Hematopoietic multipotent progenitor cell treated with erythropoietin and hydrocortisone succinate and interleukin-3 and kit ligand, for 4 days (in vitro differentiated cells): ENCODE measurements around the gene MIOX.
"Not testable (repeated sequence)": the region's sequence is repeated elsewhere in the genome, so short reads cannot be mapped to it uniquely, and the experiment has no call there.

Experiments used
- DNase-seq: peaks from one replicate; pipeline ENCODE4 v3.0.0-alpha.2; 2015

Gene MIOX

DNA sequence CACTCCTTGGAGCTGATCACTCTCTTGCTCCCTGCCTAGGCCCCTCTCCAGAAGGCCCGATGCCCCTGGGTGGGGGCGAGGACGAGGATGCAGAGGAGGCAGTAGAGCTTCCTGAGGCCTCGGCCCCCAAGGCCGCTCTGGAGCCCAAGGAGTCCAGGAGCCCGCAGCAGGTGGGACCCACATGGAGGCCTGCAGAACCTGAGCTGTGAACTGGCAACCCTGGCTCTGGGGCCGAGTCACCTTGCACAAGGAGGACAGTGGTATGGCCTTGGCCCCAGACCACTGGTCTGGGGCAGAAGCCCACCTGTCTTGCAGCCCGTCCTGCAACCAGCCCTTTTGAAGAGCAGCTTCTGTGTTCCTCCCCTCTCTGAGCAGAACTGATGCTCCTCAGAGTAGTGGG, 32.5 kb downstream of the MIOX start:
- DNase-seq, result no peak

DNA sequence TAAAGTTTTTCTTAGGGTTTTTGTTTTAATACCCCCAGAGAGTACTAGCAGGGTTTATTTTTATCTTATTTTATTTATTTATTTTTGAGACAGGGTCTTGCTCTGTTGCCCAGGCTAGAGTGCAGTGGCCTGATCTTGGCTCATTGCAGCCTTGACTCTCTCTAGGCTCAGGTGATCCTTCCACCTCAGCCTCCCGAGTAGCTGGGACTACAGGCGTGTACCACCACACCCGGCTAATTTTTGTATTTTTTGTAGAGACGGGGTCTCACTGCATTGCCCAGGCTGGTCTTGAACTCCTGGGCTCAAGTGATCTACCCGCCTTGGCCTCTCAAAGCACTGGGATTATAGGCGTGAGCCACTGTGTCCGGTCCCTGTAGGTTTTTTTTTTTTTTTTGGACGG, 33.5 kb downstream of the MIOX start:
- not testable (repeated sequence) for DNase-seq

DNA sequence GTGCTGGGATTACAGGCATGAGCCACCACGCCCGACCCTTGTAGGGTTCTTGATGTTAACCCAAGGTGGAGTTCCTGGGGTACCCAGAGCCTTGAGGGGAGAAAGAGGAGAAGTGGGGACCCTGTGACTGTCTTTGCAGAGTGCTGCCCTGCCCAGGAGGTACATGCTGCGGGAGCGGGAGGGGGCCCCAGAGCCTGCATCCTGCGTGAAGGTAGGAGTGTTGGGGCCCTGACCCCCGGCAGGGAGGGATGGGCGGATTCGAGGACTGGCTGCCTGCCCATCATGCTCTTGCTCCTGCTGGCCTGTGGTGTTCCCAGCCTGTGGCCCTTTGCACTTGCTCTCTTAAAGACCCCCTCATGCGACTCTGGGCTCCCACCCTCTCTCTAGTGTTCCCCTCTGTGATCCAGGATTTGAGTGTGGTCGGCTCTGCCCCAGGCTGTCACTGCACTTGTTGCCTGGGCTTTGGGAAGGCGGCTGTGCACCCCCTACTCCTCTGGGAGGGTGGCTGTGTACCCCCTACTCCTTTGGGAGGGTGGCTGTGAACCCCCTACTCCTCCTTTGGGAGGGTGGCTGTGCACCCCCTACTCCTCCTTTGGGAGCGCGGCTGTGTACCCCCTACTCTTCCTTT, 34.3 kb downstream of the MIOX start:
- no peak for DNase-seq

DNA sequence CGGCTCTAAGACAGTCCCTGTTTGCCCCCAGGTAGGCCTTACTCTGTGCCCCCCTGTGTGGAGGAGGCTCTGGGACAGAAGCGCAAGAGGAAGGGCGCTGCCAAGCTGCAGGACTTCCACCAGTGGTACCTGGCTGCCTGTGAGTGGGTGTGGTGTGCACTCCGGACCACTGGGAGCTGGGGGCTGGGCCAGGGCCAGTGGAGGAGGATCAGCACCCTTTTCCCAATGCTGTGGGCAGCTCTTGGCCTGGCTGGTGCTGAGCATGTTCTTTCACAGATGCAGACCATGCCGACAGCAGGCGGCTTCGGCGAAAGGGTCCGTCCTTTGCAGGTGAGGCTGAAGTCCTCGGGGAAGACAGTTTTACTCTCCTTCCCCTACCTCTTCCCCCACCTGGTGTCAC, 35.1 kb downstream of the MIOX start:
- DNase-seq, result no peak

DNA sequence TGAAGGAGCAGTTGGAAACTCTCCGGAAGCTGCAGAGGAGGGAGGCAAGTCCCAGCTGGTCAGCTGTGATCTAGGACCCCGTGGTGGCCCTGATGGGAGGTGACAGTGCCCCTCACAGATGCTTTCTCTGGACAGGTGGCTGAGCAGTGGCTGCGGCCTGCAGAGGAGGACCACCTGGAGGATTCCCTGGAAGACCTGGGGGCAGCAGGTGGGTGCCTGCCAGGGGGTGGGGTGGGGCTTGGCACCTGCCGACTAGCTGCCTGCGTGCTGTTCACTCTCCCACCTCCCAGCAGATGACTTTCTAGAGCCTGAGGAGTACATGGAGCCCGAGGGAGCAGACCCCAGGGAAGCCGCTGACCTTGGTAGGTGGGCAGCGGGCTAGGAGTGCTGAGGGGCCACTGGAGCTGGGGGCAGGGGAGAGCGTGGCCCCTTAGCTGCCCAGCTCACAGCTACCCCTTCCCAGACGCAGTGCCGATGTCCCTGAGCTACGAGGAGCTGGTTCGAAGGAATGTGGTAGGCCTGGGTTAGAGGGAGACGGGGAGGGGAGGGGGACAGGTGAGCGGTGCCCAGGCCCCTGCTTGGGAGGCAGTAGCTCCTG, 35.6 kb downstream of the MIOX start:
- no peak for DNase-seq

DNA sequence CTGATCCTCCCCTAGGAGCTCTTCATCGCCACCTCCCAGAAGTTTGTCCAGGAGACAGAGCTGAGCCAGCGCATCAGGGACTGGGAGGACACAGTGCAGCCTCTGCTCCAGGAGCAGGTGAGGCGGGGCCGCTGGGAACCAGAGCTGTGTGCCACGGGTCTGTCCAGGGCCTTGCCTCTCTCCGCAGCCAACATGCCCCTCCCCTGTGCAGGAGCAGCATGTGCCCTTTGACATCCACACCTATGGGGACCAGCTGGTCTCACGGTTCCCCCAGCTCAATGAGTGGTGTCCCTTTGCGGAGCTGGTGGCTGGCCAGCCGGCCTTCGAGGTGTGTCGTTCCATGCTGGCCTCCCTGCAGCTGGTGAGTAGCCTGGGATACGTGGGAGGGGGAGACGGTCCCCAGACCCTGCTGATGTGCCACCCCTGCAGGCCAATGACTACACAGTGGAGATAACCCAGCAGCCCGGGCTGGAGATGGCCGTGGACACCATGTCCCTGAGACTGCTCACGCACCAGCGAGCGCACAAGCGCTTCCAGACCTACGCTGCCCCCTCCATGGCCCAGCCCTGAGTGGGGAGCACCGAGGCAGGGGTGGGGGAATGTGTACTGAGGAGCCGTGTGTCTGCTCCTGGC, 36.3 kb downstream of the MIOX start:
- DNase-seq, result no peak

DNA sequence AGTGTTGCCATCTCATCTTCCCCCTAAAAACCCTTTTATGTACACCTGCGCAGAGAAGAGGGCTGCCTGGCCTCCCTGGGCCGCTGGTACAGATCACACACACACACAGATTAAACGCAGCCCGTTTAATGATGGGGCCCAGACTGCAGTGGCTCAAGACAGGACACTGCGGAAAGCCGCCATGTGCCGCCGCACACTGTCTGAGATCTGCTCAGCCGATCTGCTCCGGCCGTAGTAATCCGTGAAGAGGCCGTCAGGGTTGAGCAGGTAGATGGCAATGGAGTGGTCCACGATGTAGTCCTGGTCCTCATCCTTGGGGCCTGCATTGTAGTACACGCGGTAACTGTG, 36.8 kb downstream of the MIOX start:
- no peak for DNase-seq

DNA sequence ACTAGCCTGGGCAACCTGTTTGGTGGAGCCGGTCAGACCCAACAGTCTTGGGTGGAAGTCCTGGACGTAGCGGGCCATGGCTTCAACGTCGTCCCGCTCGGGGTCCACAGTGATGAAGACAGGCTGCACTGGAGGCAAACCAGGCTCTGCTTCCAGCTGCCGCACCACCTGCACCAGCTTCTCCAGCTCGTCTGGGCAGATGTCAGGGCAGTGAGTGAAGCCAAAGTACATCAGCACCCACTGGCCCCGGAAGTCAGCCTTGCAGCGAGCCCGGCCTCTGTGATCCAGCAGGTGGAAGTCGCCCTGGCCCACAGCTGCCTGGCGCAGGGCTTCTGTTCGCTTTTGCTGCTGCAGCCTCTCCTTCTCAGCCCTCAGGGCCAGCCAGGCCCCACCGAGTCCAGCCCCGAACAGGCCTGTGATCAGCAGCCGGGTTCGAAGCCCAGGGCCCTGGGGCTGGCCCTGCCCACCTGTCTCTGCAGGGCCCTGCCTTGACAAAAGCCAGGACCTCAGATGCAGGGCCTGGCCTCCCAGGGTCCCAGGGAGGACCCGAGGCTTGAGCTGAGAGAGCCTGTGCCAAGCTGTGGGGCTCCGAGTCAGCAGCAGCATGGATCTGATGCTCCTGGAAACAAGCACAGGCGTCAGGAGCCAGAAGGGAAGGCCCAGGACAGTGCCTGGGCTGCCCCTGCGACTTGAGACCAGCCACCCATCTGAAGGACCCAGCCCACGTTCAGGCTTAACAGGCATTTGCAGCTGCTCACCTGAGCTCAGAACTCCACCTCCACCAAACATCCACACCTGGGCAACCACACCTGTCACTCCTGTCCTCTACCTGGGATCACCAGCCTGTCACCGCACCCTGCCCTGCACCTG, 37.4 kb downstream of the MIOX start:
- no peak for DNase-seq

DNA sequence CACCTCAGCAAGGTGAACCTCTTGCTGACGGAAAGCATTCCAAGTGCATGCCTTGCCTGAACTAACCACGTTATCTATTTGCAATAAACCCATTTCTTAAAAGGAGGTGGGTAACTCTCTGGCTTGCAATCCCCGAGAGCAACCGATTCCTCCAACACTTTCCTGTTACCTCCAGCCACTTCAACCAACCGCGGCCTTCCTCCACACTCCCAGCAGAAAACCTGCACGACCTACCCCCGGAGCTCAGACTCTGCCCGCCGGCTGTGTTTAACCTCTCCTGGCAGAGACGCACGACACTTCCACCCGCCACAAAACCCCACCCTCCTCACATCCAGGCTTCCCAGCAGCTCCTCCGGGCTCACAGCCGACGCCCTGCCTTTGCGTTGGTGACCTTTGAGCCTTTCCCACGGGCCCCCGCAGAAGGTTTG, 38.0 kb downstream of the MIOX start:
- no peak for DNase-seq

DNA sequence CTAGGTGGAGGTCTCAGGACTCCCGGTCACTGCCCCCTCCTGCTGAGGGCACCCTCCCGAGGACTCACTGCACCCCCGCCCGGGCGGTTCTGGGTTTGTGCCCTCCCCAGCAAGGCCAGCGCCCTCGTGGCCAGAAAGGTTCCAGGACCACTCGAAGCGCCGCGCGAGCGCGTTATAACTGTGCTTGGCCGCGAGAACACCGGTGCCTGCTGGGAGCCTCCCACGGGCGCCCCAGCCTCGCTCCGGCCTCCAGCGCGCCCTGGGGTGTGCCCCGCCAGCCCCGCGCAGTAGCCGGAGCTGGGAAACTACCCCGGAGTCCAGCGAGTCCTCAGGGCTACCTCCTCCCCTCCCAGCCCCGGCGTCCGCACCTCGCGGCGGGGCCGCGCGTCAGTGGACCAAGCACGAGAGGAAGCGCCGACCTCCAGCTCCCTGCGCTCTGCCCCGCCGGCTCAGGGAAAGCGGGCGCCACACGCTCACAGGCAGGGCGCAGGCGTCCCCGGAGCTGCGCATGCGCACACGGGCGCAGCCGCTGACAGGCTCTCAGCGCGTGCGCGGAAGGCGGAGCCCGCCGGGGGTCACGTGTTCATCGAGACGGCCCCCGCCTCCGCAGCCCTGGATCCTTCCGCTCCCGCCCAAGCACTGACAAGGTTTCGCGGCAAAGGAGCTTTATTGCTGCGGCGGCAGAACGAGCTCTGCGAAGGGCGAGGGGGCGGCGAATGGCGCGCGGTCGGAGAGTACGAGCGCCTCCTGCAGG, 38.6 kb downstream of the MIOX start, which contains the start of gene SCO2:
TSS of gene SCO2 (minus strand) at position 495 of the 754 bp plus-strand sequence. CDS start 1,187 bp downstream, outside the sequence.
- DNase-seq, result peak; percentile 99

DNA sequence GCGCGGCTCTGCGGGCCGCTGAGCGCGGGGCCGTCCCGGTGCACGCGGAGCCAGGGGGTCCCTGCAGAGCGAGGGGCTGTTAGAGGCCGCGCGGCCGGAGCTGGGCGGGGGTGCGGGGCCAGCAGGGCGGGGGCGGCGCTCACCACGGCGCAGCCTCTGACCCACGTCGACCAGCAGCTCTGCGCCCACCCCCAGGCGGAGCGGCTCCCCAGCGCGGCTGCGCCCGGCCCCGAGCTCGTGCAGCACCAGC, 39.1 kb downstream of the MIOX start:
- DNase-seq, result no peak

DNA sequence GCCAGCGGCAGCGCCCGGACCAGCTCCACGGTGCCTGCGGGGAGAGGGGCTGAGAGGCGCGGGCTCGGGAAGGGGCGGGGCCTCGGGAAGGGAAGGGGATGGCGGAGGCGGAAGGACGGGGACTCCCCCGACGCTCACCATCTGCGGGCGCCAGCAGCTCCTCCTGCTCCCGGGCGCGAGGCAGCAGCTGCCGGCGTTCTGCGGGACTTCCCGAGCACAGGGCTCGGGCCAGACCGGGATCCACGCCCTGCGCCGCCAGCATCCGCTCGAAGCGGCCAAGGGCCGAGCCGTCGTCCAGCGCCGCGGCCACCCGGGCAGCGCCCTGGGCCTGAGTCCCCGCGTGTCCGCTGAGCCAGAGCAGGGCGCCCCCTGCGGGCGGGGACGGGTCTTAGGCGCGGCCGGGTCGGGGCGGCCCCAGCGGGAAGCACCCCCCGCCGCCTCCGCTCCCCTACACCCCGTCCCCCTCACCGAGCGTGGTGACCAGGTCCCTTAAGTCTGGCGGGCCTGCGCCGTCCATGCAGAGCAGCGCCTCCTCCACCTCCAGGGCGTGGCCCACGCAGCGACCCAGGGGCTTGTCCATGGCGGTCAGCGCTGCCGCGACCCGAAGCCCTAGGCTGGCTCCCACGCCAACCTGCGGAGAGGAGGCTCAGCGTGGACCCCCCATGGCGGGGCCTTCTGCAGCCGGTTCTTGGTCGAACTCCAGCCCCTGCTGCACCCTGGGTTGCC, 39.6 kb downstream of the MIOX start:
- DNase-seq, result peak; percentile 93

DNA sequence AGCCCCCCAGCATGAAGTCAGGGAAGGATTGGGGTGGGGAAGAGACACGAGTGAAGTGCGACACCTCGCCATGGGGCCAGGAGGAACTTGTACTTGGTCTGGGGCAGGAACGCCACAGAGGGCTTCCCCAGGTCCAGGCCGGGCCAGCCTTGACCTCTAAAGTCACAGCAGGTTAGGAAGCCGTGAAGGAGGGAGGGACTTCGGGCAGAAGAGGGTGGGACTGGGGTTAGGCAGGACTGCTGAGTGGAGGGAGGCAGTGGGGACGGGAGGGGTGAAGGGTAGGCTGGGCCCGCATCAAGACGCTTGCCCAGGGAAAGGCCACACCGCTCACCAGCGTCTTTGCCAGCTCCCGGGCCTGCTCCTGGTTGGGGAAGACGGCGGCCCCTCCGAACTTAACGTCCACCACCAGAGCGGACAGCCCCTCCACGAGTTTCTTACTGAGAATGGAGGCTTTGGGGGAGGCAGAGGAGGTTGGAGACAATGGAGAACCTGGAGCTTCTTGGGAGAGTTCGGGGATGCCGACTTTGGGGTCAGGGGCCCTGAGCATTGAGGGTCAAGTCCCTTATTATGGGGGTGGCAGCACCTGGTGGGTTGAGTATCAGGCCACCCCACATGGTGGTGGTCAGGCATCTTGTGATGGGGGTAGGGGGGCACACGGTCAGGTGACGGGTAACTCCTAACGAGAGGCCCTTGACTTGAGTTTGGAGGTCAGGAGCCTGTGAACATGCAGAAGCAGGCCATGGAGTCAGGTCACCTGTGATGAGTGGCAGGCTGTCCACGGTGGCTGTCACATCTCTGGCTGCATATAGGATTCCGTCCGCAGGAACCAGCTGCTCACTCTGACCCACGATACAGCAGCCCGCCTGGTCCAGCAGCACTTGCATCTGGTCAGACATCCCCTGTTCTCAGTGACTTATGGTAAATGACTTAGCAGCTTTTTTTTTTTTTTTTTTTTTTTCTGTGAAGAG, 40.5 kb downstream of the MIOX start:
- peak; percentile 90 for DNase-seq

DNA sequence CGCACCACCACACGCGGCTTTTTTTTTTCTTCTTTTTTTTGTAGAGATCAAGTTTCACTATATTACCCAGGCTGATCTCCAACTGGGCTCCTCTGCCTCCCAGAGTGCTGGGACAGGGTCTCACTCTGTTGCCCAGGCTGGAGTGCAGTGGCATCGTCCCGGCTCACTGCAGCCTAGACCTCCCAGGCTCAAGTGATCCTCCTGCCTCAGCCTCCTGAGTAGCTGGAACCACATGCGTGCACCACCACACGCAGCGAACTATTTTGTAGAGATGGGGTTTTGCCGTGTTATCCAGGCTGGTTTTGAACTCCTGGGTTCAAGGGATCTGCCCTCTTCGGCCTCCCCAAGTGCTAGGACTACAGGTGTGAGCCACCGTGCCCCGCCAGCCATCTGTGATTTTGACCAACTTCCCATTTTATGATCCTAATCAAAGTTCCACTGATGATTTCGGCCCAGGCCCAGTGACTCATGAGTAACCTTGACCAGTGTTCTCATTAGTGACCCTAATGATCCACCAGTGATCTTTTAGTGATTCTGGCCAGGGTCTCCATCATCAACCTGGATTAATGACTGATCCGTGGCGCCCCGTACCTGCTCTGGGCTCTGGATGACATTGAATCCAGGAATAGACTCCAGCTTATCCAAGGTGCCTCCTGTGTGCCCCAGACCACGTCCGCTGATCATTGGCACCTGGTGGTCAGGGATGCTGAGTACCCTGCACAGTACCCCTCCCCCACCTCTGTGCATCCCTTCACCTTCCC, 41.4 kb downstream of the MIOX start:
- DNase-seq, result no peak

DNA sequence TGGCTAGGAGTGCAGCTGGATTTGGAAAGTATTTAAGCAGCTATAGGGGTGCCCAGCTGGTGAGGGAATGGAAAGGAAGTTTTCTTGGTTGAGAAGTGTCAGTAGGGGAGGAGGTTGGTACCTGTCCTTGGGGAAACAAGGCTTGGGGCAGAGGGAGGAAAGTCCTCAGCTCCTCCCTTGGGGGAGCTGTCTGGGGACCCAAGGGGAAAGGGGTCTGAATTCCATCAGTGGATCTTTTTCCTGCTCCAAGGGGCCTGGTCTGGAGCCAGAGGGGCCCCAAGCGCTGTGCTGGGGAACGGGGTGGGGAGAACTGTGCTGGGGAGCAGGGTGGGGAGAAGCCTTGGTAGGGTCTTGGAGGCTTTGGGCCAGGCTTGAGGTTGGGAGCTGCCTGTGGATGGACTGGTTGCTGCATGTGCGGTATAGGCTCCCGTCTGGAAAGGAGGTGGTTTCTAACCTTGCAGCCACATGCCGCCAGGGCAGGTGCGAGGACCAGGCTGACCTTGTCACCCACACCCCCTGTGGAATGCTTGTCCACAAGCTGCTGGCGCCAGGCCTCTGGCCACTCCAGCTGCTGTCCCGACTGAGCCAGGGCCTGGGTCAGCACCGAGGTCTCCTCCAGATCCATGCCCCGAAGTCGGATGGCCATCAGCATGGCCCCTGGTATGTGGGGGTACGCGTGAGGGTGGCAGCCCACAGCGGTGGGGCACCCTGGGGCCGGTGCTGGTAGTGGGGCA, 42.2 kb downstream of the MIOX start:
- peak; percentile 26 for DNase-seq

DNA sequence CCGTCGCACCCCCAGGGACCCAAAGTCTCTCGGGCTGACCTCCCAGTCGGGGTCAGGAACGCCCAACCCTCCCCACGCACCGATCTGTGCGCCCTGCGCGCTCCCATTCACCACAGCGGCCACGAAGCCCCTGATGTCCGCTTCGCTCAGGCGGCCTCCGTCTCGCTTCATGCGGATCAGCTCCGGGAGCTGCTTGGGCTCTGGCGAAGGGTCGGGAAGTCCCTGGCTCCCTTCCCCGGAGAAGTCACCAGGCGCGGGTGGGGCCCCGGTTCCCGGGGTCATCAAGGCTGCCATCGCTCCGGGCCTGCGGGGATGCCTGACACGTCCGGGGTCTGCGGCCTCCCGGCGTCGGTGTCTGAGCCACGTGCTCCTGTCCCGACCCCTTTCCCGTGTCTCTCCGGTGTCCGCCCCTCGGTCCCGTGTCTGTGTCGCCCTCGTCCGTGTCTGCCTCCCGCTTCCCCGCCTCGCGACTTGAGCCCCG, 42.8 kb downstream of the MIOX start:
- DNase-seq, result no peak

DNA sequence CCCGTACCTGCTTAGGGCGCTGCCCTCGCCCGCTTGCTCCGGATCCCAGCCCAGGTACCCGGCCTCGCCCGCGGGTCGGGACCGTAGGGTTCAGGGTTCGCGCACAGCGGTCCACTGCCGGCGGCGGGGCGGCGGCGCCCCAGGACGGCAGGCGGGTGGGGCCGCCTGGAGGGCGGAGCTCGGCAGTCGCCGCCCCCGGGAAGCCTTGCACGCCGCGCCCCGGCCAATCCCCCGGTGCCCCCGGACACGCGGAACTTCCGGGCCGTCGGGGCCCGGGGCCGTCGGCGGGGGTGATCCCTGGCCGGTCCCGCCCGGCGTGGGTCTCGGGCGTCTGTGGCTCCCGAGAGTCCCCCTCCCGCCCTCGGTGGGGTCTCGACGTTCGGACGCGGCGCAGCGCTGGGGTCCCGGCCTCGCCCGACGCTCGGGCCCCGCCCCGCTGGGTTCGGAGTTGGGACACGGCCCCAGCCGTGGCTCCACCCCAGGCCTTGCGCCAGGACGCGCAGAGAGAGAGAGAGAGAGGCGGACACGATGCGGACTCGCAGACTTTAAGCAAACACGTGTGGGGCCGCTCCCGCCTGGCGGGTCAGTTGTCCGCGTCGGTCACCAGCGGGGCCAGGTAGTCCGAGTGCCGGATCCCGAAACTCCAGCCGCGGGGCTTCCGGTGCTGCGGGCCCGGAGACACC, 43.4 kb downstream of the MIOX start, which contains the start of gene TYMP:
TSS of gene TYMP (minus strand) at position 116 of the 683 bp plus-strand sequence. CDS start 303 bp downstream, outside the sequence.
- DNase-seq, result peak; percentile 88

DNA sequence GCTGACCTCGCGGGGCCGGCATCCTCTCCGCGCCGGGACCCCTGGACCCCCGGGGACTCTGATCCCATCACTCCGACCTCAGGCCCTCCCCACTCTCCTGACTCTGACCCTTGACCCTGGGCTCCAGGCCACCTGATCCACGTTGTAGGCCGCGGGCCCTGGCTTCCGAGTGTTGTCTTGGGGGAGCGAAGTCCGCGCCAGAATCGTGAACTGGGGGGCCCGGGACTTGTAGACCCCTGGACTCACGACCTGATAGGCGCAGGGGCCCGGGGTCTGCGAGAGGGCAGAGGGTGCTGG, 43.9 kb downstream of the MIOX start:
- no peak for DNase-seq
